Chondrocyte (in vitro differentiated cells): Measurements from ENCODE around the gene NEMP2. TPM values are rescaled to one million over a fixed set of nuclear protein-coding genes. Genes with fewer than 3 reads are reported as not detected.

ENCODE experiments used
- DNase-seq: peaks from one replicate; pipeline ENCODE4 v3.0.0; 2021; ENCODE audit warnings: mixed read lengths, low spot score
- H3K27ac Mint-ChIP-seq: one replicate; pipeline ENCODE4 v1.8.0; 2021; ENCODE audit warnings: mild to moderate bottlenecking, moderate library complexity, mixed read lengths; ENCODE audit not compliant: unreplicated experiment
- H3K27me3 Mint-ChIP-seq: 2 replicates; pipeline ENCODE4 v1.8.0; 2021; ENCODE audit warnings: low read depth, mixed read lengths
- H3K36me3 Mint-ChIP-seq: 2 replicates; pipeline ENCODE4 v1.8.0; 2021; ENCODE audit warnings: low read depth, mixed read lengths
- H3K4me1 Mint-ChIP-seq: 2 replicates; pipeline ENCODE4 v1.8.0; 2021; ENCODE audit warnings: low read depth, mild to moderate bottlenecking, mixed read lengths
- H3K4me3 Mint-ChIP-seq: one replicate; pipeline ENCODE4 v1.8.0; 2021; ENCODE audit warnings: mild to moderate bottlenecking, moderate library complexity, mixed read lengths; ENCODE audit not compliant: unreplicated experiment
- H3K9me3 Mint-ChIP-seq: 2 replicates; pipeline ENCODE4 v1.8.0; 2021; ENCODE audit warnings: low read depth, mixed read lengths
- CTCF ChIP-seq: fragments of 200-600 bp; sonication (generic); IDR thresholded peaks from 2 replicates; pipeline ENCODE4 v1.5.0; 2021; ENCODE audit warnings: antibody characterized with exemption, mild to moderate bottlenecking, moderate library complexity
- total RNA-seq: library from RNA; stranded (reverse); gene quantifications from 3 replicates; pipeline ENCODE4 v1.2.1, GENCODE V29; 2021

Gene NEMP2
- total RNA-seq, 1 donor from 2014 or later: 8.9 TPM

- H3K4me3 Mint-ChIP-seq: no peak overlapping the region
- no peak for DNase-seq
- H3K9me3 Mint-ChIP-seq: peaks cover 48% of the 10 kb centered on the region
- no peak for TF ChIP-seq CTCF
- no peak overlapping the region for H3K27ac Mint-ChIP-seq
- peaks cover 27% of the 10 kb centered on the region for H3K36me3 Mint-ChIP-seq
- H3K4me1 Mint-ChIP-seq: peaks cover 32% of the 10 kb centered on the region
- H3K27me3 Mint-ChIP-seq: no peaks in the 10 kb centered on the region
Observed at GRCh38 chr2:190537765-190538164, 3.2 kb upstream of the NEMP2 start.

- DNase-seq: no peak
- Mint-ChIP-seq H3K4me3 (peak overlapping the region; percentile 78), H3K9me3 (peaks cover 30% of the 10 kb centered on the region), H3K27ac (peak overlapping the region; percentile 58), H3K4me1 (peaks cover 48% of the 10 kb centered on the region), H3K27me3 (no peaks in the 10 kb centered on the region), H3K36me3 (peaks cover 16% of the 10 kb centered on the region)
- no peak for TF ChIP-seq CTCF
Observed at GRCh38 chr2:190535586-190535985, 1.1 kb upstream of the NEMP2 start.

GRCh38 chr2:190535121-190535439 lies 558 bp upstream of the NEMP2 start:
- no peak for TF ChIP-seq CTCF

GRCh38 chr2:190533968-190534309 lies 583 bp downstream of the NEMP2 start:
- TF ChIP-seq CTCF: no peak
- peak overlapping the region; percentile 93 for H3K27ac Mint-ChIP-seq
- peaks cover 64% of the 10 kb centered on the region for H3K4me1 Mint-ChIP-seq
- no peaks in the 10 kb centered on the region for H3K27me3 Mint-ChIP-seq
- H3K36me3 Mint-ChIP-seq: peaks cover 8% of the 10 kb centered on the region
- peak overlapping the region; percentile 87 for H3K4me3 Mint-ChIP-seq
- peaks cover 17% of the 10 kb centered on the region for H3K9me3 Mint-ChIP-seq
- no peak for DNase-seq

More at GRCh38 chr2:190535121-190535439, 558 bp upstream of the NEMP2 start:
- no peak for DNase-seq
- H3K27ac Mint-ChIP-seq: peak overlapping the region; percentile 93
- peaks cover 15% of the 10 kb centered on the region for H3K36me3 Mint-ChIP-seq
- H3K4me1 Mint-ChIP-seq: peaks cover 53% of the 10 kb centered on the region
- no peaks in the 10 kb centered on the region for H3K27me3 Mint-ChIP-seq
- peak overlapping the region; percentile 78 for H3K4me3 Mint-ChIP-seq
- peaks cover 26% of the 10 kb centered on the region for H3K9me3 Mint-ChIP-seq

GRCh38 chr2:190533175-190533967 lies 1.2 kb downstream of the NEMP2 start:
- Mint-ChIP-seq H3K36me3 (peaks cover 3% of the 10 kb centered on the region), H3K9me3 (peaks cover 11% of the 10 kb centered on the region), H3K4me3 (peak overlapping the region; percentile 87), H3K27ac (peak overlapping the region; percentile 93), H3K4me1 (peaks cover 69% of the 10 kb centered on the region), H3K27me3 (no peaks in the 10 kb centered on the region)
- DNase-seq: no peak
- TF ChIP-seq CTCF: no peak
